Stomach (tissue), 4 donors: Measurements from ENCODE around the gene RTKN.

Source experiments
- CTCF ChIP-seq, 7 experiments: fragments of 450-650 bp in 4 of 7; fragments of 200-600 bp in 3 of 7; sonication (generic) in 3 of 7; IDR thresholded peaks; one replicate each; pipeline ENCODE4 v1.5.1; 2016 to 2019; ENCODE audit warnings: antibody characterized with exemption in 7 of 7, control low read depth in 2 of 7, mild to moderate bottlenecking in 1 of 7
- POLR2A ChIP-seq, 4 donors: fragments of 450-650 bp; IDR thresholded peaks; one replicate each; pipeline ENCODE4 v1.6.1; 2016; ENCODE audit warnings: antibody characterized with exemption in 4 of 4, control low read depth in 2 of 4, mild to moderate bottlenecking in 1 of 4, moderate library complexity in 1 of 4
- POLR2AphosphoS5 ChIP-seq, 3 donors: sonication (generic); formaldehyde crosslinking; IDR thresholded peaks; one replicate each; pipeline ENCODE4 v1.6.1; 2016; ENCODE audit warnings: antibody characterized with exemption in 3 of 3

- TF ChIP-seq CTCF (IDR thresholded peaks at IDR 0.05) (no peak), POLR2AphosphoS5 (IDR thresholded peaks at IDR 0.05) (no peak), POLR2A (IDR thresholded peaks at IDR 0.05) (no peak)
These were observed 4.7 kb downstream of the RTKN start for GRCh38 chr2:74436848-74437695.
